ENCODE results near the gene COG6. TPM values are rescaled to one million over a fixed set of nuclear protein-coding genes. Genes with fewer than 3 reads are reported as not detected.

COG6 gene
- total and polyA plus RNA-seq, 4 donors: 4.5 to 10.7 (median 8.0) TPM

DNA sequence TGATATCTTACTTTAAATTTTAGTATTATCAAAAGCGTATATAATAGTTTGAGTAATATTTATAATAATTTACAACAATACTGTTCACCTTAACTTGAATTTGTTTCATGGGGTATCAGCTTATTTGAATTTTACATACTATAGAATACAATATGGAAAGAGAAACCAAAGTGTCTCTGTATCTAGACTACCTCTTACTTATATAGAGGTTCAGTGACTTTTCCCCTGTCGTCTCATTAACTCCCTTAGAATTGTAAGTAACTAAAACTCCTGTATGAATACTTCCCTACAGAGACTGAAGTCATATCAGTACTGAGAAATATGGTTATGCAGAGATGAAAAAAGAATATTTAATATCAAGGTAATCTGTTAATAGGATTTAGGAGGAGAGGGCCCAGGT lies 26.8 kb downstream of the COG6 start:
- no peaks in the 10 kb centered on the region for H3K27me3 ChIP-seq (ENCODE audit: control insufficient read depth in 4 of 4, insufficient read depth in 4 of 4, low read length in 3 of 4)
- H3K9ac ChIP-seq (ENCODE audit: low read depth in 1 of 2, low read length in 2 of 2): no peak overlapping the region
- DNase-seq (ENCODE audit: low spot score): no peak
- H3K36me3 ChIP-seq (ENCODE audit: control insufficient read depth in 4 of 4, insufficient read depth in 3 of 4, low read depth in 1 of 4, low read length in 3 of 4): peaks cover 2 to 17% (median 5%) of the 10 kb centered on the region in 4 donors
- TF ChIP-seq TAF1 (conservative IDR thresholded peaks at IDR 0.05) (no peak), FOXA2 (IDR thresholded peaks at IDR 0.05) (no peak), FOXA1 (IDR thresholded peaks at IDR 0.05) (no peak), YY1 (IDR thresholded peaks at IDR 0.05) (no peak), GABPA (IDR thresholded peaks at IDR 0.05 in 1 of 2, conservative IDR thresholded peaks at IDR 0.05 in 1 of 2) (no peak), HNF4A (conservative IDR thresholded peaks at IDR 0.05) (no peak), SP1 (IDR thresholded peaks at IDR 0.05) (no peak), NR2F2 (IDR thresholded peaks at IDR 0.05) (no peak), RXRA (IDR thresholded peaks at IDR 0.05) (no peak)
- TF ChIP-seq, protein P1, sequence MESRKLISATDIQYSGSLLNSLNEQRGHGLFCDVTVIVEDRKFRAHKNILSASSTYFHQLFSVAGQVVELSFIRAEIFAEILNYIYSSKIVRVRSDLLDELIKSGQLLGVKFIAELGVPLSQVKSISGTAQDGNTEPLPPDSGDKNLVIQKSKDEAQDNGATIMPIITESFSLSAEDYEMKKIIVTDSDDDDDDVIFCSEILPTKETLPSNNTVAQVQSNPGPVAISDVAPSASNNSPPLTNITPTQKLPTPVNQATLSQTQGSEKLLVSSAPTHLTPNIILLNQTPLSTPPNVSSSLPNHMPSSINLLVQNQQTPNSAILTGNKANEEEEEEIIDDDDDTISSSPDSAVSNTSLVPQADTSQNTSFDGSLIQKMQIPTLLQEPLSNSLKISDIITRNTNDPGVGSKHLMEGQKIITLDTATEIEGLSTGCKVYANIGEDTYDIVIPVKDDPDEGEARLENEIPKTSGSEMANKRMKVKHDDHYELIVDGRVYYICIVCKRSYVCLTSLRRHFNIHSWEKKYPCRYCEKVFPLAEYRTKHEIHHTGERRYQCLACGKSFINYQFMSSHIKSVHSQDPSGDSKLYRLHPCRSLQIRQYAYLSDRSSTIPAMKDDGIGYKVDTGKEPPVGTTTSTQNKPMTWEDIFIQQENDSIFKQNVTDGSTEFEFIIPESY (IDR thresholded peaks at IDR 0.05): no peak
- TF ChIP-seq, protein P2, sequence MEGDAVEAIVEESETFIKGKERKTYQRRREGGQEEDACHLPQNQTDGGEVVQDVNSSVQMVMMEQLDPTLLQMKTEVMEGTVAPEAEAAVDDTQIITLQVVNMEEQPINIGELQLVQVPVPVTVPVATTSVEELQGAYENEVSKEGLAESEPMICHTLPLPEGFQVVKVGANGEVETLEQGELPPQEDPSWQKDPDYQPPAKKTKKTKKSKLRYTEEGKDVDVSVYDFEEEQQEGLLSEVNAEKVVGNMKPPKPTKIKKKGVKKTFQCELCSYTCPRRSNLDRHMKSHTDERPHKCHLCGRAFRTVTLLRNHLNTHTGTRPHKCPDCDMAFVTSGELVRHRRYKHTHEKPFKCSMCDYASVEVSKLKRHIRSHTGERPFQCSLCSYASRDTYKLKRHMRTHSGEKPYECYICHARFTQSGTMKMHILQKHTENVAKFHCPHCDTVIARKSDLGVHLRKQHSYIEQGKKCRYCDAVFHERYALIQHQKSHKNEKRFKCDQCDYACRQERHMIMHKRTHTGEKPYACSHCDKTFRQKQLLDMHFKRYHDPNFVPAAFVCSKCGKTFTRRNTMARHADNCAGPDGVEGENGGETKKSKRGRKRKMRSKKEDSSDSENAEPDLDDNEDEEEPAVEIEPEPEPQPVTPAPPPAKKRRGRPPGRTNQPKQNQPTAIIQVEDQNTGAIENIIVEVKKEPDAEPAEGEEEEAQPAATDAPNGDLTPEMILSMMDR (IDR thresholded peaks at IDR 0.05; ENCODE audit: low read depth, low read length, missing input control): no peak
- TF ChIP-seq, protein P3, sequence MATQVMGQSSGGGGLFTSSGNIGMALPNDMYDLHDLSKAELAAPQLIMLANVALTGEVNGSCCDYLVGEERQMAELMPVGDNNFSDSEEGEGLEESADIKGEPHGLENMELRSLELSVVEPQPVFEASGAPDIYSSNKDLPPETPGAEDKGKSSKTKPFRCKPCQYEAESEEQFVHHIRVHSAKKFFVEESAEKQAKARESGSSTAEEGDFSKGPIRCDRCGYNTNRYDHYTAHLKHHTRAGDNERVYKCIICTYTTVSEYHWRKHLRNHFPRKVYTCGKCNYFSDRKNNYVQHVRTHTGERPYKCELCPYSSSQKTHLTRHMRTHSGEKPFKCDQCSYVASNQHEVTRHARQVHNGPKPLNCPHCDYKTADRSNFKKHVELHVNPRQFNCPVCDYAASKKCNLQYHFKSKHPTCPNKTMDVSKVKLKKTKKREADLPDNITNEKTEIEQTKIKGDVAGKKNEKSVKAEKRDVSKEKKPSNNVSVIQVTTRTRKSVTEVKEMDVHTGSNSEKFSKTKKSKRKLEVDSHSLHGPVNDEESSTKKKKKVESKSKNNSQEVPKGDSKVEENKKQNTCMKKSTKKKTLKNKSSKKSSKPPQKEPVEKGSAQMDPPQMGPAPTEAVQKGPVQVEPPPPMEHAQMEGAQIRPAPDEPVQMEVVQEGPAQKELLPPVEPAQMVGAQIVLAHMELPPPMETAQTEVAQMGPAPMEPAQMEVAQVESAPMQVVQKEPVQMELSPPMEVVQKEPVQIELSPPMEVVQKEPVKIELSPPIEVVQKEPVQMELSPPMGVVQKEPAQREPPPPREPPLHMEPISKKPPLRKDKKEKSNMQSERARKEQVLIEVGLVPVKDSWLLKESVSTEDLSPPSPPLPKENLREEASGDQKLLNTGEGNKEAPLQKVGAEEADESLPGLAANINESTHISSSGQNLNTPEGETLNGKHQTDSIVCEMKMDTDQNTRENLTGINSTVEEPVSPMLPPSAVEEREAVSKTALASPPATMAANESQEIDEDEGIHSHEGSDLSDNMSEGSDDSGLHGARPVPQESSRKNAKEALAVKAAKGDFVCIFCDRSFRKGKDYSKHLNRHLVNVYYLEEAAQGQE (IDR thresholded peaks at IDR 0.05): no peak
- TF ChIP-seq, protein P4, sequence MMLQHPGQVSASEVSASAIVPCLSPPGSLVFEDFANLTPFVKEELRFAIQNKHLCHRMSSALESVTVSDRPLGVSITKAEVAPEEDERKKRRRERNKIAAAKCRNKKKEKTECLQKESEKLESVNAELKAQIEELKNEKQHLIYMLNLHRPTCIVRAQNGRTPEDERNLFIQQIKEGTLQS (IDR thresholded peaks at IDR 0.05): no peak
- no peaks in the 10 kb centered on the region for H3K4me1 ChIP-seq (ENCODE audit: control insufficient read depth in 4 of 4, insufficient read depth in 4 of 4, low read length in 3 of 4)
- no peaks in the 10 kb centered on the region for H3K9me3 ChIP-seq (ENCODE audit: control insufficient read depth in 4 of 4, low read length in 3 of 4)
- WGBS: 76% methylated on average over 2 of the region's 2 CpGs
- H3K4me3 ChIP-seq (ENCODE audit: low read depth in 1 of 3, low read length in 3 of 3): no peak overlapping the region
- H3K27ac ChIP-seq (ENCODE audit: low read depth in 1 of 2, low read length in 2 of 2): no peak overlapping the region

DNA sequence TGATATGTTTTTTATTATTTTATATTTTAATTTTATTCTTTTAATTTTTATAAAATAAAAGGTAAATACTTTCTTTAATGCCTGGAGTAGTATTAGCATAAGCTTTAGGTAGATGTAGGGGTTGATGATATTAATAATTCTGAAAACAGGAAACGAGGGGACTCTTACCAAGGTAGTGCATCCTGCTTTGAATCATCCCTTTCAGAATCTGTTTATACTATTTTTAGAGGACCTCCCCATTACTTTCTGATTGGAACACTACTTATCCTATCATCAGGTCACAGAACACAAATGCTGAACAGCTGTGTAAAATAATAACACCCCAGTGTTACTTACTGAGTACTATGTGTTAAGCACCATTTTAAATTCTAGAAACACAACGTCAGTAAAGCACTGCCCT lies 27.3 kb downstream of the COG6 start:
- Histone ChIP-seq H3K36me3 (ENCODE audit: control insufficient read depth in 4 of 4, insufficient read depth in 3 of 4, low read depth in 1 of 4, low read length in 3 of 4) (peaks cover 2 to 22% (median 7%) of the 10 kb centered on the region in 4 donors), H3K4me3 (ENCODE audit: low read depth in 1 of 3, low read length in 3 of 3) (no peak overlapping the region), H3K27ac (ENCODE audit: low read depth in 1 of 2, low read length in 2 of 2) (no peak overlapping the region), H3K4me1 (ENCODE audit: control insufficient read depth in 4 of 4, insufficient read depth in 4 of 4, low read length in 3 of 4) (no peaks in the 10 kb centered on the region), H3K9me3 (ENCODE audit: control insufficient read depth in 4 of 4, low read length in 3 of 4) (no peaks in the 10 kb centered on the region), H3K9ac (ENCODE audit: low read depth in 1 of 2, low read length in 2 of 2) (no peak overlapping the region), H3K27me3 (ENCODE audit: control insufficient read depth in 4 of 4, insufficient read depth in 4 of 4, low read length in 3 of 4) (no peaks in the 10 kb centered on the region)
- no peak for DNase-seq (ENCODE audit: low spot score)
- 82% methylated on average over 2 of the region's 2 CpGs for WGBS
- TF ChIP-seq RAD21 (IDR thresholded peaks at IDR 0.05): no peak
- TF ChIP-seq, protein P3 (IDR thresholded peaks at IDR 0.05): no peak
- TF ChIP-seq EGR1 (IDR thresholded peaks at IDR 0.05; ENCODE audit: low read depth in 2 of 2): no peak
- TF ChIP-seq RXRA (IDR thresholded peaks at IDR 0.05): no peak
- no peak for TF ChIP-seq YY1 (IDR thresholded peaks at IDR 0.05)
- TF ChIP-seq JUND (IDR thresholded peaks at IDR 0.05): no peak
- no peak for TF ChIP-seq GABPA (IDR thresholded peaks at IDR 0.05 in 1 of 2, conservative IDR thresholded peaks at IDR 0.05 in 1 of 2)
- no peak for TF ChIP-seq HNF4G (IDR thresholded peaks at IDR 0.05)
- TF ChIP-seq, protein P1 (IDR thresholded peaks at IDR 0.05): no peak
- no peak for TF ChIP-seq FOXA1 (IDR thresholded peaks at IDR 0.05)
- TF ChIP-seq SP1 (IDR thresholded peaks at IDR 0.05): no peak
- TF ChIP-seq, protein P5, sequence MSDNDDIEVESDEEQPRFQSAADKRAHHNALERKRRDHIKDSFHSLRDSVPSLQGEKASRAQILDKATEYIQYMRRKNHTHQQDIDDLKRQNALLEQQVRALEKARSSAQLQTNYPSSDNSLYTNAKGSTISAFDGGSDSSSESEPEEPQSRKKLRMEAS (IDR thresholded peaks at IDR 0.05): no peak
- TF ChIP-seq, protein P4 (IDR thresholded peaks at IDR 0.05): no peak
- TF ChIP-seq FOXA2 (IDR thresholded peaks at IDR 0.05): no peak
- TF ChIP-seq HNF4A (conservative IDR thresholded peaks at IDR 0.05): no peak

Measured in liver (tissue), 9 donors.